H1 (cell line): ENCODE measurements around the gene INTU.

ENCODE experiments used
- ATF3 ChIP-seq: IDR thresholded peaks from 2 replicates; pipeline ENCODE4 v1.6.1; 2011; ENCODE audit warnings: low read depth, mild to moderate bottlenecking, low read length; ENCODE audit not compliant: insufficient read depth
- CEBPB ChIP-seq: IDR thresholded peaks from 2 replicates; pipeline ENCODE4 v1.6.1; 2012; ENCODE audit warnings: low read depth, low read length
- CHD2 ChIP-seq: IDR thresholded peaks from 2 replicates; pipeline ENCODE4 v1.6.1; 2012; ENCODE audit warnings: low read length, improper control_type of control experiment
- EZH2 ChIP-seq: fragments of 200-600 bp; sonication (generic); IDR thresholded peaks from 2 replicates; pipeline ENCODE4 v1.7.1; 2012; ENCODE audit warnings: low read depth, mild to moderate bottlenecking, moderate library complexity, low read length, inconsistent platforms; ENCODE audit not compliant: severe bottlenecking
- GABPA ChIP-seq: IDR thresholded peaks from 2 replicates; pipeline ENCODE4 v1.6.1; 2011; ENCODE audit warnings: mild to moderate bottlenecking, low read length, moderate library complexity, borderline replicate concordance; ENCODE audit not compliant: insufficient read depth
- POLR2AphosphoS5 ChIP-seq: IDR thresholded peaks from 2 replicates; pipeline ENCODE4 v1.6.1; 2011; ENCODE audit warnings: low read depth, low read length
- RXRA ChIP-seq: IDR thresholded peaks from 2 replicates; pipeline ENCODE4 v1.6.1; 2011; ENCODE audit warnings: low read depth, mild to moderate bottlenecking, low read length, moderate library complexity; ENCODE audit not compliant: insufficient read depth
- SRF ChIP-seq: IDR thresholded peaks from 2 replicates; pipeline ENCODE4 v1.6.1; 2011; ENCODE audit warnings: mild to moderate bottlenecking, low read depth, low read length, moderate library complexity
- TAF1 ChIP-seq: IDR thresholded peaks from 2 replicates; pipeline ENCODE4 v1.6.1; 2011; ENCODE audit warnings: mild to moderate bottlenecking, low read depth, low read length
- TBP ChIP-seq: IDR thresholded peaks from 2 replicates; pipeline ENCODE4 v1.6.1; 2011; ENCODE audit warnings: low read depth, low read length, improper control_type of control experiment
- TF ChIP-seq, protein P1 (sequence below), 3 experiments: IDR thresholded peaks; 1 replicate in 2 of 3; 2 replicates in 1 of 3; pipeline versions ENCODE4 v1.5.1 to v1.6.1; 2011; ENCODE audit warnings: low read length in 3 of 3, mild to moderate bottlenecking in 3 of 3, inconsistent platforms in 2 of 3, low read depth in 1 of 3, moderate library complexity in 1 of 3; ENCODE audit not compliant: insufficient read depth in 1 of 3; ENCODE audit errors: control extremely low read depth in 1 of 3

- TF ChIP-seq SRF (no peak), GABPA (no peak), CHD2 (no peak), POLR2AphosphoS5 (no peak), RXRA (no peak), TBP (no peak), ATF3 (no peak), TAF1 (no peak), EZH2 (no peak), CEBPB (no peak)
- TF ChIP-seq, protein P1, sequence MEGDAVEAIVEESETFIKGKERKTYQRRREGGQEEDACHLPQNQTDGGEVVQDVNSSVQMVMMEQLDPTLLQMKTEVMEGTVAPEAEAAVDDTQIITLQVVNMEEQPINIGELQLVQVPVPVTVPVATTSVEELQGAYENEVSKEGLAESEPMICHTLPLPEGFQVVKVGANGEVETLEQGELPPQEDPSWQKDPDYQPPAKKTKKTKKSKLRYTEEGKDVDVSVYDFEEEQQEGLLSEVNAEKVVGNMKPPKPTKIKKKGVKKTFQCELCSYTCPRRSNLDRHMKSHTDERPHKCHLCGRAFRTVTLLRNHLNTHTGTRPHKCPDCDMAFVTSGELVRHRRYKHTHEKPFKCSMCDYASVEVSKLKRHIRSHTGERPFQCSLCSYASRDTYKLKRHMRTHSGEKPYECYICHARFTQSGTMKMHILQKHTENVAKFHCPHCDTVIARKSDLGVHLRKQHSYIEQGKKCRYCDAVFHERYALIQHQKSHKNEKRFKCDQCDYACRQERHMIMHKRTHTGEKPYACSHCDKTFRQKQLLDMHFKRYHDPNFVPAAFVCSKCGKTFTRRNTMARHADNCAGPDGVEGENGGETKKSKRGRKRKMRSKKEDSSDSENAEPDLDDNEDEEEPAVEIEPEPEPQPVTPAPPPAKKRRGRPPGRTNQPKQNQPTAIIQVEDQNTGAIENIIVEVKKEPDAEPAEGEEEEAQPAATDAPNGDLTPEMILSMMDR (IDR thresholded peaks at IDR 0.05; ENCODE audit: control extremely low read depth in 1 of 3, insufficient read depth in 1 of 3, low read depth in 1 of 3, low read length in 3 of 3): no peak
Observed at GRCh38 chr4:127634181-127634580, 1.4 kb downstream of the INTU start.
